Suprapubic skin (tissue), 4 donors: ENCODE results near the gene SSX2IP. TPM values are rescaled to one million over a fixed set of nuclear protein-coding genes. Genes with fewer than 3 reads are reported as not detected.

Experiments
- DNase-seq, 2 donors: peaks; one replicate each; pipeline ENCODE4 v3.0.0-alpha.2; 2019; ENCODE audit warnings: low spot score in 2 of 2
- H3K27ac ChIP-seq: fragments of 200-600 bp; sonication (generic); one replicate; pipeline ENCODE4 v1.5.1; 2019
- H3K27me3 ChIP-seq: fragments of 200-600 bp; sonication (generic); one replicate; pipeline ENCODE4 v1.5.1; 2019
- H3K36me3 ChIP-seq: fragments of 200-600 bp; sonication (generic); one replicate; pipeline ENCODE4 v1.5.1; 2019
- H3K4me1 ChIP-seq: fragments of 200-600 bp; sonication (generic); one replicate; pipeline ENCODE4 v1.5.1; 2019
- H3K4me3 ChIP-seq: fragments of 200-600 bp; sonication (generic); one replicate; pipeline ENCODE4 v1.5.1; 2019; ENCODE audit warnings: mild to moderate bottlenecking
- H3K9me3 ChIP-seq: fragments of 200-600 bp; sonication (generic); one replicate; pipeline ENCODE4 v1.5.1; 2019
- EP300 ChIP-seq: sonication (generic); formaldehyde crosslinking; IDR thresholded peaks from one replicate; pipeline ENCODE4 v1.6.1; 2017; ENCODE audit warnings: antibody characterized with exemption
- POLR2A ChIP-seq, 2 donors: fragments of 450-650 bp; IDR thresholded peaks; one replicate each; pipeline ENCODE4 v1.6.1; 2017; ENCODE audit warnings: antibody characterized with exemption in 2 of 2, mild to moderate bottlenecking in 2 of 2, moderate library complexity in 2 of 2
- POLR2AphosphoS5 ChIP-seq, 3 donors: sonication (generic); formaldehyde crosslinking; IDR thresholded peaks; one replicate each; pipeline ENCODE4 v1.6.1; 2017; ENCODE audit warnings: antibody characterized with exemption in 3 of 3
- WGBS: methylation state at CpG from one replicate; pipeline ENCODE4 v1.1.5; 2018; 5-methylcytosine and 5-hydroxymethylcytosine counted together
- total RNA-seq, 4 donors: library from RNA; depleted of rRNA; stranded (reverse); fragments of >200 nt; gene quantifications; one replicate each; pipeline ENCODE4 v1.1.0, GENCODE V29; 2016
- TF ChIP-seq, protein P1 (sequence below), 2 donors: fragments of 200-600 bp in 1 of 2; fragments of 450-650 bp in 1 of 2; sonication (generic) in 1 of 2; IDR thresholded peaks; one replicate each; pipeline ENCODE4 v1.5.1; 2016 to 2019; ENCODE audit warnings: antibody characterized with exemption in 2 of 2, mild to moderate bottlenecking in 1 of 2, moderate library complexity in 1 of 2

SSX2IP gene
- total RNA-seq, 4 donors from 2014 or later, result 6.1 to 12.8 (median 9.4) TPM

GRCh38 chr1:84674705-84675104, 15.6 kb downstream of the SSX2IP start:
- no peak for TF ChIP-seq EP300
- TF ChIP-seq POLR2AphosphoS5 (IDR thresholded peaks at IDR 0.05), result no peak
- TF ChIP-seq POLR2A (IDR thresholded peaks at IDR 0.05), result no peak
- TF ChIP-seq, protein P1, sequence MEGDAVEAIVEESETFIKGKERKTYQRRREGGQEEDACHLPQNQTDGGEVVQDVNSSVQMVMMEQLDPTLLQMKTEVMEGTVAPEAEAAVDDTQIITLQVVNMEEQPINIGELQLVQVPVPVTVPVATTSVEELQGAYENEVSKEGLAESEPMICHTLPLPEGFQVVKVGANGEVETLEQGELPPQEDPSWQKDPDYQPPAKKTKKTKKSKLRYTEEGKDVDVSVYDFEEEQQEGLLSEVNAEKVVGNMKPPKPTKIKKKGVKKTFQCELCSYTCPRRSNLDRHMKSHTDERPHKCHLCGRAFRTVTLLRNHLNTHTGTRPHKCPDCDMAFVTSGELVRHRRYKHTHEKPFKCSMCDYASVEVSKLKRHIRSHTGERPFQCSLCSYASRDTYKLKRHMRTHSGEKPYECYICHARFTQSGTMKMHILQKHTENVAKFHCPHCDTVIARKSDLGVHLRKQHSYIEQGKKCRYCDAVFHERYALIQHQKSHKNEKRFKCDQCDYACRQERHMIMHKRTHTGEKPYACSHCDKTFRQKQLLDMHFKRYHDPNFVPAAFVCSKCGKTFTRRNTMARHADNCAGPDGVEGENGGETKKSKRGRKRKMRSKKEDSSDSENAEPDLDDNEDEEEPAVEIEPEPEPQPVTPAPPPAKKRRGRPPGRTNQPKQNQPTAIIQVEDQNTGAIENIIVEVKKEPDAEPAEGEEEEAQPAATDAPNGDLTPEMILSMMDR (IDR thresholded peaks at IDR 0.05), result no peak
- WGBS, result 67% methylated on average over 3 of the region's 3 CpGs

GRCh38 chr1:84674021-84674420, 16.2 kb downstream of the SSX2IP start:
- H3K9me3 ChIP-seq, result no peaks in the 10 kb centered on the region
- no peak overlapping the region for H3K4me3 ChIP-seq
- peaks cover 3% of the 10 kb centered on the region for H3K4me1 ChIP-seq
- no peak for DNase-seq
- H3K36me3 ChIP-seq, result no peaks in the 10 kb centered on the region
- H3K27ac ChIP-seq, result no peak overlapping the region
- no peaks in the 10 kb centered on the region for H3K27me3 ChIP-seq
- 87% methylated on average over 2 of the region's 2 CpGs for WGBS
- TF ChIP-seq, protein P1 (IDR thresholded peaks at IDR 0.05), result no peak
- TF ChIP-seq POLR2AphosphoS5 (IDR thresholded peaks at IDR 0.05) (no peak), POLR2A (IDR thresholded peaks at IDR 0.05) (no peak), EP300 (no peak)

More at GRCh38 chr1:84674705-84675104, 15.6 kb downstream of the SSX2IP start:
- Histone ChIP-seq H3K36me3 (no peaks in the 10 kb centered on the region), H3K4me3 (no peak overlapping the region), H3K4me1 (peaks cover 3% of the 10 kb centered on the region), H3K9me3 (no peaks in the 10 kb centered on the region), H3K27me3 (no peaks in the 10 kb centered on the region), H3K27ac (no peak overlapping the region)
- DNase-seq, result no peak

- Histone ChIP-seq H3K27me3 (no peaks in the 10 kb centered on the region), H3K4me1 (peaks cover 3% of the 10 kb centered on the region), H3K36me3 (no peaks in the 10 kb centered on the region), H3K27ac (no peak overlapping the region), H3K9me3 (no peaks in the 10 kb centered on the region), H3K4me3 (no peak overlapping the region)
- TF ChIP-seq POLR2A (IDR thresholded peaks at IDR 0.05), result no peak
- TF ChIP-seq, protein P1 (IDR thresholded peaks at IDR 0.05), result no peak
- TF ChIP-seq POLR2AphosphoS5 (IDR thresholded peaks at IDR 0.05), result no peak
- TF ChIP-seq EP300, result no peak
- WGBS, result 84% methylated on average over 3 of the region's 3 CpGs
- no peak for DNase-seq
Observed at GRCh38 chr1:84672080-84672854, 18.0 kb downstream of the SSX2IP start.

DNA sequence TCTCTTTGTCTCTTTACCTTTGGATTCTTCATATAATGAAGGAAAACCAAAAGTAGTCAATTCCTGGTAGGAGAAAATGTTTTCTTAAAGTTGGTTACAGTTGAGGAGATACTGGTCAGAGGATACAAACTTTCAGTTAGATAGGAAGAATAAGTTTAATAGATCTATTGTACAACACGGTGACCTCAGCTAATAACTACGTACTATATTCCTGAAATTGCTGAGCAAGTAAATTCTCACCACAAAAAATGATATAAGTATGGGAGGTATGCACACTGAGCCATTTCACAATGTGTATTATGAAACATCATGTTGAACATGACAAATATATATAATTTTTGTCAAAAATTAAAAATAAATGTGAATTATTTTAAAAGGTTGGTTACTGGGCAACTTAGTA, 20.4 kb downstream of the SSX2IP start:
- H3K27me3 ChIP-seq, result no peaks in the 10 kb centered on the region
- H3K4me3 ChIP-seq, result no peak overlapping the region
- TF ChIP-seq EP300 (no peak), POLR2A (IDR thresholded peaks at IDR 0.05) (no peak), POLR2AphosphoS5 (IDR thresholded peaks at IDR 0.05) (no peak)
- TF ChIP-seq, protein P1 (IDR thresholded peaks at IDR 0.05), result no peak
- no peaks in the 10 kb centered on the region for H3K9me3 ChIP-seq
- WGBS, result 86% methylated on average over 2 of the region's 2 CpGs
- H3K36me3 ChIP-seq, result no peaks in the 10 kb centered on the region
- DNase-seq, result no peak
- no peak overlapping the region for H3K27ac ChIP-seq
- H3K4me1 ChIP-seq, result peaks cover 3% of the 10 kb centered on the region

DNA sequence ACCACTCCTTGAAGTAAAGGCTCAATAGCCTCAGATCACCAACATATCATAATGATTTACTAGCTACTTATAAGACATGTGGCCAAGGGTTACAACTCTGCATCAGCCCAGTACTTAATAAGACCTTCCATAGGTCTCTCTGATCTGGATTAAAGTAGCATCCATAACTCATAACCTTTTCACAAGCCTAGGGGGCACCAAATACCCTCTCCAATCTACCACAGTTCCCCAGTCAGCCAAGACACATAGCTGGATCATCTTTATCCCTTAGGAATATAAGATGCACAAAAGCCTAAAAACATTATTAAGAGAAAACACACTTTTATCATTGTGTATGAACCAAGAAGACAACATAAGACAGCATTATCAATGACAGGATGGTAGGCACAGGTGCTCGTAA, 22.1 kb downstream of the SSX2IP start:
- TF ChIP-seq POLR2A (IDR thresholded peaks at IDR 0.05), result no peak
- TF ChIP-seq EP300, result no peak
- no peak for TF ChIP-seq POLR2AphosphoS5 (IDR thresholded peaks at IDR 0.05)
- TF ChIP-seq, protein P1 (IDR thresholded peaks at IDR 0.05), result no peak
- 100% methylated on average over 1 of the region's 1 CpG for WGBS
- no peaks in the 10 kb centered on the region for H3K27me3 ChIP-seq

More for the DNA sequence above, 22.1 kb downstream of the SSX2IP start:
- no peaks in the 10 kb centered on the region for H3K36me3 ChIP-seq
- H3K27ac ChIP-seq, result no peak overlapping the region
- H3K9me3 ChIP-seq, result no peaks in the 10 kb centered on the region
- no peaks in the 10 kb centered on the region for H3K4me1 ChIP-seq
- no peak overlapping the region for H3K4me3 ChIP-seq
- no peak for DNase-seq
